Activated CD8-positive, alpha-beta memory T cell treated with anti-CD3 and anti-CD28 coated beads for 24 hours (primary cell): ENCODE measurements around the gene ZIC5.

Source experiments
- DNase-seq: peaks from one replicate; pipeline ENCODE4 v3.0.0-alpha.2; 2020

Gene ZIC5

DNA sequence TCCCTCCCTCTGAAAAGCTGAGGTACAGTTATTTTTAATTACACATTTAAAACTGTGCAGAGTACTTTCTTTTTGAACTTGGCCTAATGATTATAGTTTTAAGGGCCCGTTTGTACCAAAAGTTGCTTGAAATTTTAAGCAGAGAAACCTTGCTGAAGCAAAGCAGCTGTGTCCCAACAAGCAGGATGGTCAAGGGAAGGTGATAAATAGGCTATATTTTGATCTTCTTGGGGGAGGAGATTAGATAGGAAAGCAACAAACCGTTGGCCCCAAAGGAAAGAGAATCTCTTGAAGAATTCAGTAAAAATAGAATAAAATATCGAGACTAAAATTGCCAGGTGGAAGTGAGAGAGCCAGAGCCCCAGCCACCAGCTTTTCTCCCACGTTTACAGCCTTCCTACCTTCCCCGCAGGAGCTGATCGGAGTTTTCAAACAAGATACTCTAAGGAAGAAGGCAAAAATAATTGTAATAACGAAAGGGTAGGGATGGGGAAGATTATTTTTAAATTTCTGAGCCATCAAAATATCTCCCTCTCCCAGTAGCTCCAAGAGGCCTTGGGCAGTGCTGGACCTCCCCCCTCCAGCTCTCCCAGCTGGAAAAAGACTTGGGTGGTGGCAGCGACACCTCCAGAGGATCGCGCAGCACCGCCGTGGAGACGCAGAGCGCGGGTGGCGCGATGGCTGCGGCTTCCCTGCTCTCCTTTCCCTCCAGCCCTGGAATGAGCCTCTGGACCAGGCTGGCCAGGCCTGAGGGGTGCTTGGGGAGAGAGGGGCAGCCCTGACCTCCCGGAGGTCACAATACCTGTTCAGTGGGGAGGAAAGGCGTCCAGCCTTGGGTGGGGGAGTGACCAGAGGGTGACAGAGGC, 15.8 kb upstream of the ZIC5 start:
- DNase-seq, result no peak

DNA sequence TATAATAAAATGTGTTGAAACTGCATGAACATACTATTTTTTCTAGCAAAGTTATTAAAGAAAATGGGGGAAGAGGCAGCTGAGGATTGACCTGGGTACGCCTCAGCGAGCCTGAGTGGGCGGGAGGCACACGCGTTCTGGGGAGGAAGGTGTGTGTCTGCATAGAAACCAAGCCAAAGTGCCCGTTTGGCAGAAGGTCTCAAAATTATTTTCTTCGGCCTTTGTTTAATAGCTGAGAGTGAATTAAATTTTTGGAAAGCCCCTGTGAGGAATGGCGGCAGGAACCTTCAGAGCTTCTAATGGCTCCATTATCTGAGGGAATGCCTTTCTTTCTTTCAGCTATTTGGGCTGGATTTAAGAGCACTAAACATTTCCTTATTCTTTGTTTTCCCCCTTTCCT, 15.2 kb upstream of the ZIC5 start:
- DNase-seq, result no peak

- no peak for DNase-seq
Measured at GRCh38 chr13:99985886-99986527, 14.4 kb upstream of the ZIC5 start.

GRCh38 chr13:99985241-99985874, 13.8 kb upstream of the ZIC5 start:
- no peak for DNase-seq

DNA sequence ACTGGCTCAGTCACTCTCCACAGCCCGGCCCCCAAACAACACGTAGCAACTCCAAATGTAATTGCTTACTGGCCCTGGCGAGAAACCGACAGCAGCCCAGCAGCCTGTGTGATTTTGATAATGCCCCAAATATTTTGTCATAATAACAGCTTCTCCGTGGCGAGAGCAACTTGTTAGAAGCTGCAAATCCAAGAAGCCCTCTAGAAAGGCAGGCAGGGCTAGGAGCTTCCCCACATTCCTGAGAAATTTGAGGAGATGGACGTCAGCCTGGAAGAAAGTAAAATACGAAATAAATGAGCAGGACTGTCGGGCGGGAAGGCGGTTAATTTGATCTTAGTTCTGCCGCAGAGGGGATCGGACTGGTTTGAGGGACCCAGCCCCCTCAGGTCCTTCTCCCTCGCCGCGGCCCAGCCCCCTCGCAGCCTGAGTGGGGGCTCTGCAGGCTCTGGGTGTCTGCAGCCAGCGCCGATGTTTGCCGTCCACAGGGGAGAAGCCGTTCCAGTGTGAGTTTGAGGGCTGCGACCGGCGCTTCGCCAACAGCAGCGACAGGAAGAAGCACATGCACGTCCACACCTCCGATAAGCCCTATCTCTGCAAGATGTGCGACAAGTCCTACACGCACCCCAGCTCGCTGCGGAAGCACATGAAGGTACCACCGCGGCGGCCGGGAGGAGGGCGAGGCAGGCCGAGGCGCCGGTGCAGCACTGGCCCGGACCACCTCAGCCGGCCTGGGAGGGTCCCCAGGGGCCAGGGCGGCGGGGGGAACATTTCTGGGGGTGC, 13.1 kb upstream of the ZIC5 start:
- peak; percentile 63 for DNase-seq

DNA sequence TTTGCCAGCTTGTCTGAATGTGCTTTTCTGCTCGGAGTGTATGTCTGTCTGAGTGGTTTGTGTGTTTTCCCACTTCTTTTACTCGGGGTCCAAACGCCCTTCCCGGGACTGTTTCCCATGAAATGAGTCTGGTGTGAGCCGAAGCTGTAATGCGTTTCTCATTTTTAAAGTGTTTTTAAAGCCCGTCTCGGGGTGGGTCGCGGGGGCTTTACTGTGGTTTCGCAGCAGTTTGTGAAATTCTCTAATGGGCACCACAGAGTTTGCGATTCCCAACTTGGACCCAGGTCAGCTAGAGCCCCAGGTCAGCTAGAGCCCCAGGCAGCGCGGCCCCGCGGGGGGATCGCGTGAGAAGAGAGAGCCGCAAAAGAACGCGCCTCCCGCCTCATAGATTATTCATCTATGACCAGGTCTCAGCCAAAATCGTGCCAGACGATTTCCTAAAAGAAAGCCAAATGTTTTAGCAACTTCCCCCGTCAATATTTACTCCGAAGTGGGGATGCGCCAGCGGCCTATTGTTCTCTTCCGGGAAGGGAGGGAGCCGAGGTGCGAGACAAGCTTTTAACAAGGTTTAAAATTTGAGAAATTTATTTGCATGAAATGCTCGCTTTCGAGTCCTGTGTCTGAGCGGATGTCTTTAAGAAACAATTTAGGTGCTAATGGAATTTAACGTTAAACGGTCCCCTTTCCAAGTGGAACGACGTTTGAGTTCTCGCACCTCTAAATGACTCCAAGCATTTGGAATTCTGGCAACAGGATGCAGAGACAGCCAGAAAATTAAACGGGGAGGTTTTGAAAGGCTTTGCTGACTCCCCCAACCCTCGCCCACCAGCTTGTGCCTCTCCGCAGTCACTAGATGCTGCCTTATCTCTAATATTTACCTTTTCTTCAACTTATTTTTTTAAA, 12.2 kb upstream of the ZIC5 start:
- peak; percentile 59 for DNase-seq

GRCh38 chr13:99982731-99983498, 11.3 kb upstream of the ZIC5 start:
- DNase-seq, result no peak

DNA sequence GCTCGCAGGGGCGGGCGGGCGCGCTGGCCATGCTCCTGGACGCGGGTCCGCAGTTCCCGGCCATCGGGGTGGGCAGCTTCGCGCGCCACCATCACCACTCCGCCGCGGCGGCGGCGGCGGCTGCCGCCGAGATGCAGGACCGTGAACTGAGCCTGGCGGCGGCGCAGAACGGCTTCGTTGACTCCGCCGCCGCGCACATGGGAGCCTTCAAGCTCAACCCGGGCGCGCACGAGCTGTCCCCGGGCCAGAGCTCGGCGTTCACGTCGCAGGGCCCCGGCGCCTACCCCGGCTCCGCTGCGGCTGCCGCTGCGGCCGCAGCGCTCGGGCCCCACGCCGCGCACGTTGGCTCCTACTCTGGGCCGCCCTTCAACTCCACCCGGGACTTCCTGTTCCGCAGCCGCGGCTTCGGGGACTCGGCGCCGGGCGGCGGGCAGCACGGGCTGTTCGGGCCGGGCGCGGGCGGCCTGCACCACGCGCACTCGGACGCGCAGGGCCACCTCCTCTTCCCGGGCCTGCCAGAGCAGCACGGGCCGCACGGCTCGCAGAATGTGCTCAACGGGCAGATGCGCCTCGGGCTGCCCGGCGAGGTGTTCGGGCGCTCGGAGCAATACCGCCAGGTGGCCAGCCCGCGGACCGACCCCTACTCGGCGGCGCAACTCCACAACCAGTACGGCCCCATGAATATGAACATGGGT, 10.6 kb upstream of the ZIC5 start:
- DNase-seq, result no peak

GRCh38 chr13:99981735-99982035, 10.1 kb upstream of the ZIC5 start, which contains the start of gene ZIC2:
Gene ZIC2, plus strand, starts transcription at chr13:99981784. Its CDS starts 281 bp downstream, at chr13:99982065.
- no peak for DNase-seq

DNA sequence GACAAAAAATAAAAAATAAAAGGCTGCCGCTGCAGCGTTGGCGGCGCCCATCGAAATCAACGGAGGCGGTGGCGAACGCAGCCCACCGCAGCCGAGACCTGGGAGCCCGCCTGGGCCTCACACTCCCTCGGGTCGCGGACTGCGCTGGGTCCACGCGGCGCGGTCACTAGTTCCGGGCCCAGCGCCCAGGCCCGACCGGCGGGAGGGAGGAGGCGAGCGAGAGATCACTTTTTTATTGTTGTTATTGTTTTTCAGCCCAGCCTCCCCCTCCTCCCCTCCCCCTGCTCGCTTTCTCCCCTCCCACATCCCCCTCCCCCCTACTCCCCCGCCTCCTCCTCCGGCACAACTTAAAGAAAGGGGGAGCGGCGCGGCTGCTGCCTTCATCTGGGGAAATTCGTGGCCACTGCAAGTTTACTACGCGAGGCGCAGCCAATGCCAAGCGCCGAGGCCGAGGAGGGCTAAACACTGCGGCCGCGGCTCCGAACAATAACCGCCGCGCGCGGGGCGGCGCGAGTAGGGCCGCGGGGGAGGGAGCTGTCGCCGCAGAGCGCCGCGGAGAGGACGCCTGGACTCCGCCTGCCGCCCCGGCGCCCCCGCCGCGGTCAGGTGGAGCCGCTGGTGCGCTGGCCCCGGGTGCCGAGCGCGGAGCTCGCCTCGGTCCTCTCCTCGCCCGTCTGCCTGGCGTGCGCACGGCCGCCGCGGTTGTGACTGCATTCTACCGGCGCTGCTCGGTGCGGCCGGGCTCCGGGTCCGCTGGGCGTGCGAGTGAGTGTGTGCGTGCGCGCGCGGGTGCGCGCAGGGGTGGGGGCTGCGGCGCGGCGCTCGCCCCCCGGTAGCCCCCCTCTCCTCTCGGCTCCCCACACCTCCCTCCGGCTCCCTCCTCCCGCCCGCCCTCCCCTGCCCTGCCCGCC, 9.5 kb upstream of the ZIC5 start:
- DNase-seq, result no peak

DNA sequence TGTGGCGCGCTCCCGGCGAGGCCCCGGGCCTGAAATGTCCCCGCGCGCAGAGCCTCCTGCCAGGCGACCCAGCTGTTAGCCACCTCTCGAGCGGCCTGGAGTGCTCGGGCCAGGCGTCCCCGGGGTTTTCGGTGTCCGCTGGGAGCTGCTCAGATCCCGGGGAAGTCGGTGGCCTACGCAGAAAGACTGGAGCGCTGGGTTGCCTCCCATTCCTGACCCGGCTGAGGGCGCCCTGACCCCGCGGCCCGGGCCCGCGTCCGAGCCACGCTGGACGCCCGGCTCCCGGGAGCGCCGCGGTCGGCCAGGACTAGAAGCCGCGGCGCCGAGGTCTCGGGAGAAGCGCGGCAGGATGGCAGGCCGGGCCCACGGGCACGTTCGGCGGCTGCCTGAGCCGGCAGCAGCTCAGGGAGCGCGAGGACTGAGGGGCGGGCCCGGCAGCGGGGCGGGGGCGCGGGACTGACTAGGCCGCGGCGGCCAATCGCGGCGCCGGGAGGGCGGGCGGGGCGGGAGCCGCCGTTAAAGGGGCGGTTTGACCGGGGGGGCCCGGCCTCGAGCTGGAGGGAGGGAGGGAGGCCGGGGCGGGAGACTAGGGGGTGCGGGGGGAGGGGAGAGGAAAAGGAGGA, 8.7 kb upstream of the ZIC5 start:
- peak; percentile 80 for DNase-seq

- peak; percentile 62 for DNase-seq
Measured at GRCh38 chr13:99979453-99980200, 8.1 kb upstream of the ZIC5 start.

GRCh38 chr13:99978799-99979452, 7.4 kb upstream of the ZIC5 start:
- peak; percentile 61 for DNase-seq

GRCh38 chr13:99977912-99978798, 6.6 kb upstream of the ZIC5 start:
- DNase-seq, result peak; percentile 52

- DNase-seq, result no peak
Measured at GRCh38 chr13:99977334-99977911, 5.9 kb upstream of the ZIC5 start.

- DNase-seq, result no peak
Measured at GRCh38 chr13:99976575-99976974, 5.0 kb upstream of the ZIC5 start.
